HEK293 (cell line): Measurements from ENCODE around the gene KCNF1.

Source experiments
- CTCF ChIA-PET: fragments of 350-600 bp; formaldehyde crosslinking; extraction: SDS; loops from one replicate; lab custom pipeline; 2021; ENCODE audit warnings: antibody characterized with exemption; lab: Yijun Ruan, JAX
- POLR2A ChIA-PET: fragments of 300-600 bp; formaldehyde crosslinking; extraction: SDS; loops from one replicate; lab custom pipeline; 2020; ENCODE audit warnings: antibody characterized with exemption, inconsistent platforms; lab: Yijun Ruan, JAX
- H3K27ac ChIP-seq: fragments of 200-500 bp; sonication (Bioruptor generic); 2 replicates; pipeline ENCODE4 v1.5.1; 2014; ENCODE audit warnings: low read depth, low read length, control low read depth, inconsistent platforms; ENCODE audit errors: extremely low read depth
- H3K36me3 ChIP-seq, 2 experiments: fragments of 200-500 bp in 1 of 2; sonication (Bioruptor generic) in 1 of 2; 1 replicate in 1 of 2; 2 replicates in 1 of 2; pipeline ENCODE4 v1.5.1; 2014 to 2017; ENCODE audit warnings: inconsistent platforms in 2 of 2, low read length in 2 of 2; ENCODE audit not compliant: control insufficient read depth in 2 of 2, insufficient read depth in 1 of 2
- H3K4me1 ChIP-seq: fragments of 200-500 bp; sonication (Bioruptor generic); 2 replicates; pipeline ENCODE4 v1.5.1; 2014; ENCODE audit warnings: mild to moderate bottlenecking, low read length, inconsistent platforms; ENCODE audit not compliant: control insufficient read depth, insufficient read depth
- H3K4me3 ChIP-seq: 2 replicates; pipeline ENCODE4 v1.5.1; 2011; ENCODE audit warnings: low read depth, mild to moderate bottlenecking, control low read depth, low read length, moderate library complexity
- H3K9me3 ChIP-seq: fragments of 200-500 bp; sonication (Bioruptor generic); 2 replicates; pipeline ENCODE4 v1.5.1; 2014; ENCODE audit warnings: low read depth, low read length, inconsistent platforms; ENCODE audit not compliant: control insufficient read depth, insufficient read depth
- EGR2 ChIP-seq: fragments of 450-650 bp; formaldehyde crosslinking; IDR thresholded peaks from 2 replicates; pipeline ENCODE4 v1.5.1; 2016; ENCODE audit warnings: low read depth, missing biosample characterization, missing genetic modification characterization
- GLI2 ChIP-seq: fragments of 450-650 bp; formaldehyde crosslinking; IDR thresholded peaks from 2 replicates; pipeline ENCODE4; 2017; ENCODE audit warnings: missing biosample characterization, missing genetic modification characterization, low read depth, borderline replicate concordance
- OSR2 ChIP-seq: fragments of 450-650 bp; formaldehyde crosslinking; IDR thresholded peaks from 2 replicates; pipeline ENCODE4 v1.5.1; 2016; ENCODE audit warnings: missing biosample characterization, missing genetic modification characterization
- YY2 ChIP-seq: fragments of 450-650 bp; formaldehyde crosslinking; IDR thresholded peaks from 2 replicates; pipeline ENCODE4 v1.5.1; 2016; ENCODE audit warnings: missing biosample characterization, missing genetic modification characterization
- ZBTB10 ChIP-seq: fragments of 450-650 bp; formaldehyde crosslinking; IDR thresholded peaks from 2 replicates; pipeline ENCODE4 v1.5.1; 2016; ENCODE audit warnings: missing biosample characterization, missing genetic modification characterization
- ZFHX2 ChIP-seq: fragments of 450-650 bp; formaldehyde crosslinking; conservative IDR thresholded peaks from 2 replicates; pipeline ENCODE4 v1.5.1; 2016; ENCODE audit warnings: missing biosample characterization, missing genetic modification characterization
- ZNF146 ChIP-seq: fragments of 450-650 bp; formaldehyde crosslinking; IDR thresholded peaks from 2 replicates; pipeline ENCODE4 v1.5.1; 2016; ENCODE audit warnings: missing biosample characterization, missing genetic modification characterization
- ZNF157 ChIP-seq: fragments of 450-650 bp; formaldehyde crosslinking; IDR thresholded peaks from 2 replicates; pipeline ENCODE4 v1.5.1; 2016; ENCODE audit warnings: missing biosample characterization, missing genetic modification characterization
- ZNF214 ChIP-seq: fragments of 450-650 bp; formaldehyde crosslinking; IDR thresholded peaks from 2 replicates; pipeline ENCODE4 v1.5.1; 2017; ENCODE audit warnings: missing biosample characterization, mild to moderate bottlenecking, missing genetic modification characterization, borderline replicate concordance
- ZNF223 ChIP-seq: fragments of 450-650 bp; formaldehyde crosslinking; IDR thresholded peaks from 2 replicates; pipeline ENCODE4 v1.5.1; 2016; ENCODE audit warnings: missing biosample characterization, missing genetic modification characterization
- ZNF248 ChIP-seq: fragments of 450-650 bp; formaldehyde crosslinking; IDR thresholded peaks from 2 replicates; pipeline ENCODE4 v1.5.1; 2017; ENCODE audit warnings: missing biosample characterization, missing genetic modification characterization
- ZNF274 ChIP-seq, 2 experiments: fragments of 200-500 bp in 1 of 2; fragments of 450-650 bp in 1 of 2; sonication (Bioruptor generic) in 1 of 2; formaldehyde crosslinking in 1 of 2; IDR thresholded peaks; 2 replicates each; pipeline versions ENCODE4 v1.5.1 to v1.6.1; 2014 to 2016; ENCODE audit warnings: borderline replicate concordance in 1 of 2, inconsistent platforms in 1 of 2, low read length in 1 of 2, missing biosample characterization in 1 of 2, missing genetic modification characterization in 1 of 2
- ZNF529 ChIP-seq: fragments of 450-650 bp; formaldehyde crosslinking; IDR thresholded peaks from 2 replicates; pipeline ENCODE4 v1.5.1; 2017; ENCODE audit warnings: missing genetic modification characterization, missing biosample characterization; ENCODE audit not compliant: insufficient replicate concordance
- ZNF561 ChIP-seq: fragments of 450-650 bp; IDR thresholded peaks from 2 replicates; pipeline ENCODE4 v1.5.1; 2018; ENCODE audit warnings: missing biosample characterization, missing genetic modification characterization, borderline replicate concordance
- ZNF624 ChIP-seq: fragments of 450-650 bp; formaldehyde crosslinking; IDR thresholded peaks from 2 replicates; pipeline ENCODE4 v1.5.1; 2017; ENCODE audit warnings: missing biosample characterization, missing genetic modification characterization
- ZNF626 ChIP-seq: fragments of 450-650 bp; sonication (Bioruptor Pico); formaldehyde crosslinking; IDR thresholded peaks from 2 replicates; pipeline ENCODE4 v1.5.1; 2018; ENCODE audit warnings: missing biosample characterization, missing genetic modification characterization, inconsistent platforms
- ZNF747 ChIP-seq: fragments of 450-650 bp; formaldehyde crosslinking; IDR thresholded peaks from 2 replicates; pipeline ENCODE4 v1.5.1; 2016; ENCODE audit warnings: missing biosample characterization, missing genetic modification characterization
- ZNF830 ChIP-seq: fragments of 450-650 bp; IDR thresholded peaks from 2 replicates; pipeline ENCODE4 v1.5.0; 2018; ENCODE audit warnings: missing biosample characterization, missing genetic modification characterization, low read depth, mild to moderate bottlenecking, moderate library complexity
- ZSCAN23 ChIP-seq: fragments of 450-650 bp; formaldehyde crosslinking; IDR thresholded peaks from 2 replicates; pipeline ENCODE4 v1.5.1; 2016; ENCODE audit warnings: missing biosample characterization, missing genetic modification characterization
- TF ChIP-seq, protein P1 (sequence below): fragments of 450-650 bp; formaldehyde crosslinking; optimal IDR thresholded peaks from 2 replicates; pipeline ENCODE3; 2016; ENCODE audit warnings: missing biosample characterization, mild to moderate bottlenecking, missing genetic modification characterization
- TF ChIP-seq, protein P2 (sequence below): fragments of 450-650 bp; formaldehyde crosslinking; IDR thresholded peaks from 2 replicates; pipeline ENCODE4 v1.5.1; 2016; ENCODE audit warnings: missing biosample characterization, missing genetic modification characterization
- TF ChIP-seq, protein P3 (sequence below): fragments of 450-650 bp; IDR thresholded peaks from 2 replicates; pipeline ENCODE4 v1.5.1; 2018; ENCODE audit warnings: missing biosample characterization, missing genetic modification characterization

The KCNF1 gene

GRCh38 chr2:10915731-10916276 is 4.1 kb downstream of the KCNF1 start (continued):
- no peak for TF ChIP-seq ZNF830 (tag by site-specific recombination)
- TF ChIP-seq ZNF248 (tag by site-specific recombination): no peak
- no peak for TF ChIP-seq ZNF747 (tag by site-specific recombination)
- no peak for TF ChIP-seq ZNF529 (tag by site-specific recombination)
- TF ChIP-seq, protein P1, sequence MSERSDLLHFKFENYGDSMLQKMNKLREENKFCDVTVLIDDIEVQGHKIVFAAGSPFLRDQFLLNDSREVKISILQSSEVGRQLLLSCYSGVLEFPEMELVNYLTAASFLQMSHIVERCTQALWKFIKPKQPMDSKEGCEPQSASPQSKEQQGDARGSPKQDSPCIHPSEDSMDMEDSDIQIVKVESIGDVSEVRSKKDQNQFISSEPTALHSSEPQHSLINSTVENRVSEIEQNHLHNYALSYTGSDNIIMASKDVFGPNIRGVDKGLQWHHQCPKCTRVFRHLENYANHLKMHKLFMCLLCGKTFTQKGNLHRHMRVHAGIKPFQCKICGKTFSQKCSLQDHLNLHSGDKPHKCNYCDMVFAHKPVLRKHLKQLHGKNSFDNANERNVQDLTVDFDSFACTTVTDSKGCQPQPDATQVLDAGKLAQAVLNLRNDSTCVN (tag by site-specific recombination): no peak

DNA sequence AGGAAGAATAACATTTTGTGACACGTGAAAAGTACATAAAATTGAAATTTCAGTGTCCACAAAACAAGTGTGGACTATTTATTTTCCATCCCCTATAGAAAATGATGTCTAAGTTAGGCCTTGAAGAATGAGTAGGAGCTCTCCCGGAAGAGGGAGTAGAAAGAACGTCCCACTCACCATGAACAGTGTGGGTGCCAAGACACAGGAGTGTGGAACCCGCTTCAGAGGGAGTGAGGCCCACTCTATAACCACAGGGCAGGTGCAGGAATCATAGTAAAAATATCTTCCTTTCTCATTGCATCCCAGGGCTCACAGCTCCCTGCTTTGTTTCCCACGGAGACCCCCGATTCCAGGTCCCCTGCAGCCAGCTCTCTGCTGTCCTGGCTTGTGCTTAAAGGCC is 5.2 kb downstream of the KCNF1 start:
- H3K9me3 ChIP-seq: no peaks in the 10 kb centered on the region
- H3K4me3 ChIP-seq: no peak overlapping the region
- ChIA-PET CTCF (interaction anchor here (0.8 to 1.1 kb wide), 3 partner anchors 11 to 214 kb away, joined by 3 to 5 read pairs (median 4); no protein-coding TSS in a partner anchor), POLR2A (no interaction called here)
- H3K4me1 ChIP-seq: no peaks in the 10 kb centered on the region
- no peaks in the 10 kb centered on the region for H3K36me3 ChIP-seq
- no peak overlapping the region for H3K27ac ChIP-seq
- TF ChIP-seq OSR2 (no peak), ZNF626 (tag by site-specific recombination) (no peak), ZNF624 (tag by site-specific recombination) (no peak), ZBTB10 (no peak), GLI2 (tag by site-specific recombination) (no peak), ZNF157 (tag by site-specific recombination) (no peak), EGR2 (peak; percentile 59), ZFHX2 (tag by site-specific recombination) (0 out of 2 replicates have a peak, but pooled peaks have one; percentile 17), ZNF274 (IDR thresholded peaks at IDR 0.05; ENCODE audit: low read length) (no peak), ZNF274 (tag by site-specific recombination; IDR thresholded peaks at IDR 0.05; ENCODE audit: borderline replicate concordance) (no peak), ZNF223 (tag by site-specific recombination) (no peak), ZNF561 (no peak), ZNF146 (tag by site-specific recombination) (no peak), ZSCAN23 (tag by site-specific recombination) (no peak), ZNF214 (tag by site-specific recombination) (no peak), YY2 (tag by site-specific recombination) (no peak)
- TF ChIP-seq, protein P2, sequence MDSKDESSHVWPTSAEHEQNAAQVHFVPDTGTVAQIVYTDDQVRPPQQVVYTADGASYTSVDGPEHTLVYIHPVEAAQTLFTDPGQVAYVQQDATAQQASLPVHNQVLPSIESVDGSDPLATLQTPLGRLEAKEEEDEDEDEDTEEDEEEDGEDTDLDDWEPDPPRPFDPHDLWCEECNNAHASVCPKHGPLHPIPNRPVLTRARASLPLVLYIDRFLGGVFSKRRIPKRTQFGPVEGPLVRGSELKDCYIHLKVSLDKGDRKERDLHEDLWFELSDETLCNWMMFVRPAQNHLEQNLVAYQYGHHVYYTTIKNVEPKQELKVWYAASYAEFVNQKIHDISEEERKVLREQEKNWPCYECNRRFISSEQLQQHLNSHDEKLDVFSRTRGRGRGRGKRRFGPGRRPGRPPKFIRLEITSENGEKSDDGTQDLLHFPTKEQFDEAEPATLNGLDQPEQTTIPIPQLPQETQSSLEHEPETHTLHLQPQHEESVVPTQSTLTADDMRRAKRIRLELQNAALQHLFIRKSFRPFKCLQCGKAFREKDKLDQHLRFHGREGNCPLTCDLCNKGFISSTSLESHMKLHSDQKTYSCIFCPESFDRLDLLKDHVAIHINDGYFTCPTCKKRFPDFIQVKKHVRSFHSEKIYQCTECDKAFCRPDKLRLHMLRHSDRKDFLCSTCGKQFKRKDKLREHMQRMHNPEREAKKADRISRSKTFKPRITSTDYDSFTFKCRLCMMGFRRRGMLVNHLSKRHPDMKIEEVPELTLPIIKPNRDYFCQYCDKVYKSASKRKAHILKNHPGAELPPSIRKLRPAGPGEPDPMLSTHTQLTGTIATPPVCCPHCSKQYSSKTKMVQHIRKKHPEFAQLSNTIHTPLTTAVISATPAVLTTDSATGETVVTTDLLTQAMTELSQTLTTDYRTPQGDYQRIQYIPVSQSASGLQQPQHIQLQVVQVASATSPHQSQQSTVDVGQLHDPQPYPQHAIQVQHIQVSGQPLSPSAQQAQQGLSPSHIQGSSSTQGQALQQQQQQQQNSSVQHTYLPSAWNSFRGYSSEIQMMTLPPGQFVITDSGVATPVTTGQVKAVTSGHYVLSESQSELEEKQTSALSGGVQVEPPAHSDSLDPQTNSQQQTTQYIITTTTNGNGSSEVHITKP (tag by site-specific recombination): no peak
- TF ChIP-seq, protein P3, sequence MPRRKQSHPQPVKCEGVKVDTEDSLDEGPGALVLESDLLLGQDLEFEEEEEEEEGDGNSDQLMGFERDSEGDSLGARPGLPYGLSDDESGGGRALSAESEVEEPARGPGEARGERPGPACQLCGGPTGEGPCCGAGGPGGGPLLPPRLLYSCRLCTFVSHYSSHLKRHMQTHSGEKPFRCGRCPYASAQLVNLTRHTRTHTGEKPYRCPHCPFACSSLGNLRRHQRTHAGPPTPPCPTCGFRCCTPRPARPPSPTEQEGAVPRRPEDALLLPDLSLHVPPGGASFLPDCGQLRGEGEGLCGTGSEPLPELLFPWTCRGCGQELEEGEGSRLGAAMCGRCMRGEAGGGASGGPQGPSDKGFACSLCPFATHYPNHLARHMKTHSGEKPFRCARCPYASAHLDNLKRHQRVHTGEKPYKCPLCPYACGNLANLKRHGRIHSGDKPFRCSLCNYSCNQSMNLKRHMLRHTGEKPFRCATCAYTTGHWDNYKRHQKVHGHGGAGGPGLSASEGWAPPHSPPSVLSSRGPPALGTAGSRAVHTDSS (tag by site-specific recombination): no peak
